Kidney (tissue), 14 donors: Measurements from ENCODE around the gene EEF1AKMT1. TPM values are rescaled to one million over a fixed set of nuclear protein-coding genes. Genes with fewer than 3 reads are reported as not detected.

Experiments
- DNase-seq, 5 donors: peaks; one replicate each; pipeline ENCODE4 v3.0.0-alpha.2; 2013 to 2020
- FAIRE-seq: peaks from 2 replicates; lab custom pipeline; 2012; peaks lifted over from hg19 to GRCh38; lab: Jason Lieb, UNC
- H3K27ac ChIP-seq, 2 donors: one replicate each; pipeline ENCODE4 v1.7.0; 2013; ENCODE audit warnings: low read depth in 2 of 2, low read length in 2 of 2, inconsistent platforms in 1 of 2
- H3K27me3 ChIP-seq: one replicate; pipeline ENCODE4 v1.7.1; 2013; ENCODE audit warnings: low read length, inconsistent platforms; ENCODE audit not compliant: control insufficient read depth, insufficient read depth
- H3K36me3 ChIP-seq, 3 donors: one replicate each; pipeline versions ENCODE4 v1.7.0 to v1.7.1; 2013; ENCODE audit warnings: low read length in 3 of 3, control low read depth in 1 of 3, inconsistent platforms in 1 of 3; ENCODE audit not compliant: insufficient read depth in 3 of 3, control insufficient read depth in 2 of 3
- H3K4me1 ChIP-seq, 3 donors: one replicate each; pipeline versions ENCODE4 v1.7.0 to v1.7.1; 2013; ENCODE audit warnings: low read length in 3 of 3, inconsistent platforms in 1 of 3, low read depth in 1 of 3; ENCODE audit not compliant: control insufficient read depth in 2 of 3, insufficient read depth in 2 of 3
- H3K4me3 ChIP-seq, 3 donors: one replicate each; pipeline versions ENCODE4 v1.7.0 to v1.8.1; 2013; ENCODE audit warnings: low read length in 3 of 3, control low read depth in 1 of 3, inconsistent platforms in 1 of 3
- H3K9ac ChIP-seq, 3 donors: one replicate each; pipeline versions ENCODE4 v1.7.0 to v1.7.1; 2013; ENCODE audit warnings: low read length in 3 of 3, control low read depth in 1 of 3, inconsistent platforms in 1 of 3
- H3K9me3 ChIP-seq, 3 donors: one replicate each; pipeline versions ENCODE4 v1.7.0 to v1.7.1; 2013; ENCODE audit warnings: low read length in 3 of 3, control low read depth in 1 of 3, inconsistent platforms in 1 of 3; ENCODE audit not compliant: control insufficient read depth in 2 of 3, insufficient read depth in 1 of 3
- CTCF ChIP-seq: IDR thresholded peaks from 3 replicates; pipeline ENCODE4 v1.5.1; 2012; ENCODE audit warnings: mild to moderate bottlenecking, moderate library complexity, borderline replicate concordance; ENCODE audit not compliant: insufficient read depth; ENCODE audit errors: extremely low read depth
- intact Hi-C: fragments of 100-400 bp; cut with DNase I; formaldehyde crosslinking; loops from one replicate; pipeline ENCODE4 v1.11.1; 2022
- polyA plus RNA-seq: library from polyadenylated mRNA; stranded (reverse); fragments of 350-450 nt; fragmentation: Illumina TruSeq; extraction: RNeasy Lipid Tissue Mini Kit (QIAGEN cat#74804); gene quantifications from one replicate; pipeline ENCODE4 v1.2.3, GENCODE V29; 2014; ENCODE audit warnings: low read depth, low replicate concordance; ENCODE audit not compliant: insufficient read depth
- total RNA-seq: library from RNA; stranded (reverse); fragmentation: NEBNext Ultra II Directional; extraction: Animal tissue kit (Norgen Biotek cat#: 25700); gene quantifications from one replicate; pipeline ENCODE4 v1.2.1, GENCODE V29; 2021
- donor health status: control.
- donor health status: control.
- donor health status: control.
- donor health status: control.
- donor health status: control.
- donor health status: DM: yes; HTN: yes; CAD: no.
- donor health status: Normal renal cell carcinoma (clear cell type).

EEF1AKMT1 gene
- total and polyA plus RNA-seq, 2 donors from 2014 or later = 10.7 to 16.6 TPM

- no peaks in the 10 kb centered on the region for H3K9me3 ChIP-seq
- no peak overlapping the region for H3K27ac ChIP-seq
- no peaks in the 10 kb centered on the region for H3K27me3 ChIP-seq
- H3K36me3 ChIP-seq = no peaks in the 10 kb centered on the region
- TF ChIP-seq CTCF = peak; percentile 63
- FAIRE-seq (no peak), DNase-seq (peak; percentile 88 to 94 (median 92))
- H3K9ac ChIP-seq = no peak overlapping the region
- intact Hi-C loops = loop anchor here (10.0 kb wide), 1 partner anchor 121 kb away; no protein-coding TSS in a partner anchor
- peaks cover 0 to 5% (median 5%) of the 10 kb centered on the region in 3 donors for H3K4me1 ChIP-seq
- H3K4me3 ChIP-seq = no peak overlapping the region
Observed at GRCh38 chr13:20703780-20704458, 69.8 kb downstream of the EEF1AKMT1 start.

- intact Hi-C loops = loop anchor here (10.0 kb wide), 1 partner anchor 122 kb away; no protein-coding TSS in a partner anchor
- DNase-seq (peak; percentile 48 to 84 (median 60)), FAIRE-seq (no peak)
- no peak for TF ChIP-seq CTCF
- Histone ChIP-seq H3K36me3 (no peaks in the 10 kb centered on the region), H3K9me3 (no peaks in the 10 kb centered on the region), H3K27me3 (no peaks in the 10 kb centered on the region), H3K4me3 (peak within 1 kb of the TSS; percentile 50 to 60 (median 55)), H3K9ac (peak within 1 kb of the TSS in 2 of 3 donors; percentile 15 to 23), H3K4me1 (peaks cover 0 to 5% (median 5%) of the 10 kb centered on the region in 3 donors), H3K27ac (no peak within 1 kb of the TSS)
Observed at GRCh38 chr13:20702915-20703779, 70.6 kb downstream of the EEF1AKMT1 start, which contains the start of gene IL17D. Gene IL17D, plus strand, starts transcription at chr13:20703699. Its CDS starts 303 bp downstream, at chr13:20704002.

GRCh38 chr13:20702530-20702914 is 71.2 kb downstream of the EEF1AKMT1 start:
- H3K4me1 ChIP-seq = peaks cover 0 to 5% (median 5%) of the 10 kb centered on the region in 3 donors
- no peaks in the 10 kb centered on the region for H3K27me3 ChIP-seq
- FAIRE-seq = no peak
- H3K27ac ChIP-seq = no peak overlapping the region
- peak overlapping the region in 1 of 3 donors; percentile 23 for H3K9ac ChIP-seq
- H3K36me3 ChIP-seq = no peaks in the 10 kb centered on the region
- no peak for TF ChIP-seq CTCF
- DNase-seq = peak in 2 of 5 donors; percentile 39 to 45
- H3K9me3 ChIP-seq = no peaks in the 10 kb centered on the region
- peak overlapping the region; percentile 20 to 55 (median 30) for H3K4me3 ChIP-seq
- intact Hi-C loops = loop anchor here (10.0 kb wide), 1 partner anchor 122 kb away; no protein-coding TSS in a partner anchor
